SKM-1 treated with dmso at 0.1 percent for 144 hours (cell line): ENCODE results near the gene FTSJ1.
"Not testable (repeated sequence)": the region's sequence is repeated elsewhere in the genome, so short reads cannot be mapped to it uniquely, and the experiment has no call there.

Experiments used
- DNase-seq: peaks from one replicate; lab custom pipeline; 2025; ENCODE audit not compliant: unreplicated experiment; lab: John Stamatoyannopoulos, UW

The FTSJ1 gene

GRCh38 chrX:48475774-48476577, at the start of gene FTSJ1:
FTSJ1 (plus strand) TSS chrX:48476199; CDS start chrX:48478048, 1,849 bp downstream.
- DNase-seq = peak; percentile 75

DNA sequence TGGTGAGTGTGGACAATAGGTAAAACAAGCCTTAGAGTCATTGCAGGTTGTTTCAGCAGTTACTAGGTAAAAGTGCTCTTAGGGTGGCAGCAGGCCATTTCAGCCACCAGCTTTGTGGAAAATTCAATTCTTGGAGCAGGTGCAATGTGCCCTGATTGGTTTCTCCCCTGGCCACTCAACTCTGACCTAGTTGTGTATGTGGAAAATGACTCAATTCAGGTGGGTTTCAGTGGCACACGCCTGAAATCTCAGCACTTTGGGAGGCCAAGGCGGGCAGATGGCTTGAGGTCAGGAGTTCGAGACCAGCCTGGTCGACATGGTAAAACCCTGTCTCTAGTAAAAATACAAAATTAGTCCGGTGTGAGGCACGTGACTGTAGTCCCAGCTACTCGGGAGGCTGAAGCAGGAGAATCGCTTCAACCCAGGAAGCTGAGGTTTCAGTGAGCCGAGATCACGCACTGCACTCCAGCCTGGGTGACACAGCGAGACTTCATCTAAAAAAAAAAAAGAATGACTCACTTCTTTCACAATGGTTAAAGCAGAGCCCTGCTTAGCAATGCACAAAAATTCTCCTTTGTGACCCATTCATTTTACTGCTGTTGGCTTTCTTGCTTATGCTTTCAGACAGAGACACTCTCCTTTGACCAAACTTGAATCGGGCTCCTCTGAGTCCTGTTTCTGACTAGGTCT, 48.8 kb upstream of the FTSJ1 start:
- DNase-seq = not testable (repeated sequence)

- not testable (repeated sequence) for DNase-seq
Observed at GRCh38 chrX:48429606-48430005, 46.4 kb upstream of the FTSJ1 start.

DNA sequence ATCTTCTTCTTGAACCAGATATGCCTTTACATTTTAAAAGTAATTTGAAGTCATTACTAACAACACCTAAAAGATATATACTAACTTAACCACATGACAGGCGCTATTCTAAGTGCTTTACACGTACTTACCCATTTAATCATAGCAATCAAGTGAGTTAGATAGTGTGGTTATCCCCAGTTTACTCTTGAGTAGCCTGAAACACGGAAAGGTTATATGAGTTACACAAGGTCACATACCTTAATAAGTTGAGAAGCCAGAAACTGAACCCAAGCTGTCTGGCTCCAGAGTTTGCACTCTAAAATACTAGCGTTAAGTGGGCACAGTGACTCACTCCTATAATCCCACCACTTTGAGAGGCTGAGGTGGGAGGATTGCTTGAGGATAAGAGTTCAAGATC, 45.8 kb upstream of the FTSJ1 start:
- not testable (repeated sequence) for DNase-seq

DNA sequence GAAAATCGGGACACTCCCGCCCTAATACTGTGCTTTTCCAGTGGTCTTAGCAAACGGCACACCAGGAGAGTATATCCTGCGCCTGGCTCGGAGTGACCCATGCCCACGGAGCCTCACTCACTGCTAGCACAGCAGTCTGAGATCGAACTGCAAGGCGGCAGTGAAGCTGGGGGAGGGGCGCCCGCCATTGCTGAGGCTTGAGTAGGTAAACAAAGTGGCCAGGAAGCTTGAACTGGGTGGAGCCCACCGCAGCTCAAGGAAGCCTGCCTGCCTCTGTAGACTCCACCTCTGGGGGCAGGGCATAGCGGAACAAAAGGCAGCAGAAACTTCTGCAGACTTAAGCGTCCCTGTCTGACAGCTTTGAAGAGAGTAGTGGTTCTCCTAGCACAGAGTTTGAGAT, 42.3 kb upstream of the FTSJ1 start:
- DNase-seq = not testable (repeated sequence)

DNA sequence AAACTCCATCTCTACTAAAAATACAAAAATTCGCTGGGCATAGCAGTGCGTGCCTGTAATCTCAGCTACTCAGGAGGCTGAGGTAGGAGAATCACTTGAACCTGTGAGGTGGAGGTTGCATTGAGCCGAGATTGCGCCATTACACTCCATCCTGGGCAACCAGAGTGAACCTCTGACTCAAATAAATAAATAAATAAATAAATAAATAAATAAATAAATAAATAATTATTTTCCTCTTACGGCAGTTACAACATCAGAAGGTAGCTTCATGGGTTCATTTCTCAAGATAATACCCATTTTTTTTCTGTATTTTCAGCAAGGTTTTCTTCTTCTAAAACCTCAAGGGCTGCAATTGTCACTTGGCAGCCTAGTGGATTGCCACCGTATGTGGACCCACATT, 28.8 kb upstream of the FTSJ1 start:
- not testable (repeated sequence) for DNase-seq

DNA sequence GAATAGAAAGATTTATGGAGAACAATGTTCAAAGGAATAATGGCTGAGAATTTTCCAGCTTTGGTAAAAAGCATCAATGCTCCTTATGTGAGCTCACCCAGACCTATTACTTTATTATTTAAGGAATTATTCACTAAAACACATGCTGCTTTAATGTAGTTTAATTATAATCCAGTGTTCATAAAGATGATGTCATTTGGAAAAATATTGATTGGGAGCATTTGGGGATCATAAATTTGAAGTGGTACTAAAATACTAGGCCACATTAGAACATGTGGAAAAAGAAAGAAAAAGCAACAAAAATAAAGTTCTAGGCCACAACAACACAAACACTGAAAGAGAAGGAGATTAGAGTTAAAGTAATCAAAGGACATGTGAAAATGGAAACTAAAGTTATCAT, 25.9 kb upstream of the FTSJ1 start:
- no peak for DNase-seq

- DNase-seq = no peak
Observed at GRCh38 chrX:48451708-48452107, 24.3 kb upstream of the FTSJ1 start.

GRCh38 chrX:48456628-48457331, 19.2 kb upstream of the FTSJ1 start:
- DNase-seq = no peak

GRCh38 chrX:48458711-48459110, 17.3 kb upstream of the FTSJ1 start:
- DNase-seq = no peak

DNA sequence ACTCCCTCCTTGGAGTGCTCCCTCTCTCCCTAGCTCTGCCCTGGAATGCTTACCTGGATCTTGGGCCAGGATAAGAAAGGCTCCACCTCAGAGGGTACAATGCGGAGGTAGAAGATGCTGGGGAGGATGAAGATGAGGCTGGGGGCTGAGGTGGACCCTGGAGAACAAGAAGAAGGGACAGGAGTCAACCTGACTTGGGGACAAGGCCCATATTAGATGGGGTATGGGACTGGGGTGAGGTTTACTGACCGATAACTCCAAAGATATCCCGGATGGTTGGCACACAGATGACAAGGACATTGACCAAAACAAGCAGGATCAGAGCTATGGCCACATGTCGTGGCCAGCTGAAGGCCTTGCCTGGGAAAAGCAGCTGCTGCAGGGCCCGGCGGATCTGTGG, 16.5 kb upstream of the FTSJ1 start:
- DNase-seq = no peak

DNA sequence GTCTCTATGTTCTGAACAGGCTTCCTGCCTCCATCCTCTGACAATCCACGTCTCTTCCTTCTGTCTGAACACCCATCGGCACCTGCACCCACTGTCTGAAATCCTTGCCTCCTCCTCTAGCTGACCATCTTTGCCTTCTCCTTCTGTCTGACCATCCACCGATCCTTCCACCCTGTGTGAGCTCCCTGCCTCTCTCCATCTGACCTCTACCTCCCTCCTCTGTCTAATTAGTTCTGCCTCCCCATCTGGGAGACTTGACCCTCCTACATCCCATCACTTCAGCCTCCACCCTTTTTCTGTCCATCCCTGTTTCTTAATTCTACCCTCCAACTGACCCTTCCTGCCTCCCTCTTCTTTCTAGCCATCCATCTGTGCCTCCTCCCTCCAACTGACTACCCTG, 16.0 kb upstream of the FTSJ1 start:
- no peak for DNase-seq

DNA sequence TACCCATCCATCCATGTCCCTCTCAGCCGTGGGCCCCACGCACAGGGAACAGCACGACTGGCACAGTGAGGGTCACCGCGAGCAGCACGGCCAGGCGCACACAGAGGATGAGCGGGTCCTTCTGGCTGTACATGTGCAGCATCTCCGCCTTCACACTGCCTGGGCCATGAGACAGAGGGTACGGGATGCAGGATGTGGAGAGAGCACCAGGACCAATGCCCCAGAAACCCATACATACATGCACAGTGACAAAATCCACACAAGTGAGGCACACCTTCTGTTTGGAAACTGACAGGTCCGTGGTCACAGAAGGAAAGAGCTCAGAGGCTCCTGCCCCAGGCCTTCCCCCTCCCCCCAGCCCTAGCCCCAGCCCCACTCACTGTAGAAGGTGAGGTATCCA, 15.4 kb upstream of the FTSJ1 start:
- no peak for DNase-seq

DNA sequence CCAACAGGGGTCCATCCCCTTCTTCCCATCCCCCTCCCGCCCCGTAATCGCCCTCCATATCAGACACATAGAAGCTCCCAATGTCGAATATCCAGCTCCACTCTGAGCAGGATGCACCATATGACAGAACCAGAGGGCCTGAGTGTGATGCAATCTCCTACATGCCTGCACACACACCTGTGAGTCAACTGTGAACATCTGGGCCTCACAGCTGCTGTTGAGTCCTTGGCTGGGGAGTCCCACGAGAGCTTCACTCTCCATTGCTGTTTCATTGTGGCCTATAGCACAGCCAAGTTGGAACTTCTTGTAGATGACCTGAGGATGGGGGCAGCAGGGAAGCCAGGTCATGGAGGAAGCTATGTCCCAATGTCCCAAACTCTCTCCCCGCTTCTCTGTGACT, 14.2 kb upstream of the FTSJ1 start:
- no peak for DNase-seq

- DNase-seq = no peak
Observed at GRCh38 chrX:48465336-48465933, 10.6 kb upstream of the FTSJ1 start.

- DNase-seq = no peak
Observed at GRCh38 chrX:48466696-48467095, 9.3 kb upstream of the FTSJ1 start.

GRCh38 chrX:48467281-48467761, 8.7 kb upstream of the FTSJ1 start:
- DNase-seq = no peak

GRCh38 chrX:48468247-48468671, 7.7 kb upstream of the FTSJ1 start:
- no peak for DNase-seq

- DNase-seq = no peak
Observed at GRCh38 chrX:48468693-48469691, 7.0 kb upstream of the FTSJ1 start.
